Fibroblast of the conjunctiva (primary cell): Measurements from ENCODE around the gene GRIP1.
A peak's percentile ranks its signal among the peaks of the same experiment; 100 is the strongest.

Source experiments
- DNase-seq: peaks from one replicate; pipeline ENCODE4 v3.0.0-alpha.2; 2010; ENCODE audit warnings: low read depth

The GRIP1 gene

GRCh38 chr12:66647034-66647691 is 31.7 kb downstream of the GRIP1 start:
- DNase-seq: peak; percentile 68

DNA sequence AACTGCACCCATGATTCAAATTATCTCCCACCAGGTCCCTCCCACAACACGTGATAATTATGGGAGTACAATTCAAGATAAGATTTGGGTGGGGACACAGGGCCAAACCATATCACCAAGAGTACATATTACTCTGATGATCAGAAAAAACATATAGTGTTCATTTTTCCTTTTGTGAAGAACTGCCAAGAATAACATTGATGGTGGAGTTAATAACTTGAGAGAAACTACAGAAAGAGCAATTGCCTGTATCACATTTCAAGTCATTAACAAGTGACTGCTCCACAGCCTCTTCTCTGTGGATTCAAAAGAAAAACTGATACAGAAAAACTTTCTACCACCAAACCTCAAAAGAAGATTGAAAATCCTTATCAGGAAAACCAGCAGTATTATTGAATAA is 34.7 kb downstream of the GRIP1 start:
- DNase-seq: no peak

- DNase-seq: no peak
Observed at GRCh38 chr12:66640691-66641460, 38.0 kb downstream of the GRIP1 start.

GRCh38 chr12:66638666-66639065 is 40.2 kb downstream of the GRIP1 start:
- DNase-seq: no peak

DNA sequence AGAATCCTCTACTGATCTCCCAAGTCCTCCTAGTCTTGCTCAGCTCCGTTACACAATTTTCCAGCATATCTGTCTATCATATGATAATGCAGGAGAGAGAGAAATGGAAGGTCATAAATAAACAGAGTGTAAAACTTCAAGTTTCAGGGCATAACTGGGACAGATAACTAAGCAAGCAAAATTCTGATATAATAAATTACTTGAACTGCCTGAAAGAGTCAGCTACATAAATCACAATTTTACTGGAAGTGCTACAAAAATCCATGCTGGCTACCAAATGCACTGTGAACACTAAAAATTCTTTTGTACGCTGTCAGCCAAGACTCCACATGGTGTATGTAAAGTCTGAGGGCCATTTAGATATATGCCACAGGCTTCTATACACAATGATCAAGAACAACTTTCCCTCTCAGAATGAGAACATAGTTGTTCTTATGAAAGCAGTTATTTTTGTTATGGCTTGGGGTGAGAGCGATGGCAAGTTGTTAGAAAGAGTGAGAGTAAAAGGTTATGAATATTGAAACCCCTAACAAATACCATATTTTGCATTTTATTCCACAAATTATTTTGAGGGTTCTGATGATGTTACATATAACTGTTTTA is 41.1 kb downstream of the GRIP1 start:
- no peak for DNase-seq

GRCh38 chr12:66636771-66637170 is 42.1 kb downstream of the GRIP1 start:
- no peak for DNase-seq

DNA sequence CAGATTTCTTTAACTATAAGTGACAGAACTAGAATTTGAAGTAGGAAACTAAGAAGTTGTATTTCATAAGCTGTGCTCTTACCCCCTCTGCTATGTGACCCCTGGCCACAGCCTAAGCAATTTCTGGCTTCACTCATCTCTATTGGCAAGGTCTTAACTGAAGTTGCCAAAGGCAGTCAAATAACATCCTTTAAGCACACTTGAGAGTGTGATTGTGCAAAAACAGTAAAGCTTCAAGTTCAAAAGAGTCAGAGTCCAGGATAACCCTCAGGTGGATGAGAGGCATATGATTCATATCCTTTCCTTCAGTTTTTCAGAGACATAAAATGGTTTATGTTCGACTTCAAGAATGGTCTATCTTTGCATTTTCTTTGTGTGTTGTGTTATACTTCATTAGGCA is 45.2 kb downstream of the GRIP1 start:
- peak; percentile 36 for DNase-seq

DNA sequence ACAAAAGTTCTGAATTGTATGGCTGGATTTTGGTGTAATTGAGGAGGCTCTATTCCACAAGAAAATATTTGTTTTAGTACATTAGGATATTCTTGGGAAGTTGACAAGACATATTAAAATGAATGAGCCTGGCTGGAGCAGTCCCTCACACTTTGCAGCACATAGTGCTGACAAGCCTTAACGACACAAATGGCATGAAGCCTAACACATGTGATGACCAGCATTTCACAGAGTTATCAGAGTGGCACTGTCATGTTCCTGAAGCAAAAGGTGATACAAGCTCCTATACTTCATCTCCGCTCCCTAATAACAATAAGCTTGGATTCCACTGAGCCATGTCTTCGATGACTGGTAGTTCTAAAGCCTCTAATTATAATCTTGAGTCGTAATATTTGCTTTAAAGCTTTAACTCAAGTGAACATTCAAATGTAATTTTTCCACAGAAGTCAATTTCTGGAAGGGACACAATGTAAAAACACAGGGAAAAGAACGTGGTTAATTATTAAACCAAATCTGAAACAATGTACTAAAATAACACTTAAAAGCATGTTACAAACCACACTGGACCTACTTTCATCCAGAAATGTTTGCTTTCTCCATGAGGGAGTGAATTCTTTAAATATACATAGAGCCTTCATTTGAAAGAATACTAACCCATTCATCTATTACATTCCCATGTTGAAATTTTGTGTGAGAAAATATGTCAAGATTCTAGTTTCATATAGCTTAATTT is 49.6 kb downstream of the GRIP1 start:
- DNase-seq: no peak

GRCh38 chr12:66627988-66628317 is 50.9 kb downstream of the GRIP1 start:
- no peak for DNase-seq

- DNase-seq: no peak
Observed at GRCh38 chr12:66627270-66627987, 51.4 kb downstream of the GRIP1 start.

DNA sequence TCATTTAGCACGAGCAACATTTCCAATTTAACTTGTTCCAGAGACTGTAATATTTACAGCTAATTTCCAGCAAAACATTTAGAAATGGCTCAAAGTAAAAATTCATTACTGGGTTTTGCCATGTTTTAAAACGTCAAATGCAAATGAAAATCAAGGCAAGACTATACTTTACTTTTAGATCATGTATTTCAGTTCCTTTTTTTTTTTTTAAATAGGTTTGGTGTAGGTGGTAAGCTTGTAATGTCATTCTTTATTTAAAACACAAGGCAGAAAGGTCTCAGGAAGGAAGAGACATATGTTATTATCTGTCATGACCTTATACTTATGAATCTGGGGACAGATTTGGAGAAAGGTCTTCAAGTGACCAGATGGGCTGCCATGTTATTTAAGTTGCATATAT is 54.1 kb downstream of the GRIP1 start:
- no peak for DNase-seq

DNA sequence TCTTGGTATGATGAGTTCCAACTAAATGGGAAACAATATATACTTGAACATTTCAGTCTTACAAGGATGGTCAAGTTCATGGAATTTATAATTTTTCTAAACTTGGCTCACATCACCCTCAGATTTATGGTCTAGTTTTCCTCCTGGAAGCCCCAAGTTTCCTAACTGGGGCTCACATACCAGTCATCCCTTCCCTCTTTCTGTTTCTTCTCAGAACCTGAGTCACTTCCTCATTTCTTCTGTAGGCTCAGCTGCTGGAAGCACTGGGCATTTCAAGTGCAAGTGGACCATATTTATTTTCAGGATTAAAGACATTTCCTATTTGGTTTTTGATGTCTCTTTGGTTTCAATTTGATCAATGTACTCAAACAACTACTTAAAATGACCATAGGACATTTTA is 55.4 kb downstream of the GRIP1 start:
- no peak for DNase-seq

DNA sequence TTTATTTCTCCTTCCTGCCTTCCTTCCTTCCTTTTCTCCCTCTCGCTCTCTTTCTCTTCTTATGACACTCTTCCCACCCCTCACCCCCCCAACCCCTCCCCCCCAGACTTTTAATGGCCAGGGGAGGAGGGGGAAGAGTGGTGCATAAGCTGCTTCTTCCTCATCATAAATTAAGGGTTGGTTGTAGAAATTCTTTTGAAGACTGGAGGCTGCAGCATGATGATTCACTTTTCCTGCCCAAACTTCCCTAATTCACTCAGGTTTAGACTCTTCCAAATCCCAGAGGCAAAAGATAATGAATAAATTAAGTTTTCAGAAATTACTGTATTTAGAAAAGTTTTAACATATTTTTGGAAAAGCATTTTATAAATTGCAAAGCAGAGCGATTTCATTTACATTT is 58.2 kb downstream of the GRIP1 start:
- DNase-seq: no peak

DNA sequence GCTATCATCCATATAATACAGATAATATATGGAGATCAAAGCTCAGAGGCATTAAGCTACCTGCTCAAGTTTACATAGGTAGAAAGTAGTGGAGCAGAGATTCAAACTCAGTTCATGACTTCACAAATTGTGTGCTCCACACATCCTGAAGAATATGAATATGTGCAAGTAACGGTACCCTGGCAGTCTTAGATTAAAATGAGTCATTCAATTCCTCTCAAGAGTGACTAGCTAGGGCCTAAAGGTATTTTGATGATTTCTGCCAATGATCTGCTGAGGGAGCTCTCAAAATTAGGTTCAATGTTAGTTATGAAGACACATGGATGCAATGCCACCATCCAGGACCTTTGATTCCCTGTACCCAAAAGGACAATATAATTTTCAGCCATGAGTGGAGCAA is 58.9 kb downstream of the GRIP1 start:
- DNase-seq: no peak

DNA sequence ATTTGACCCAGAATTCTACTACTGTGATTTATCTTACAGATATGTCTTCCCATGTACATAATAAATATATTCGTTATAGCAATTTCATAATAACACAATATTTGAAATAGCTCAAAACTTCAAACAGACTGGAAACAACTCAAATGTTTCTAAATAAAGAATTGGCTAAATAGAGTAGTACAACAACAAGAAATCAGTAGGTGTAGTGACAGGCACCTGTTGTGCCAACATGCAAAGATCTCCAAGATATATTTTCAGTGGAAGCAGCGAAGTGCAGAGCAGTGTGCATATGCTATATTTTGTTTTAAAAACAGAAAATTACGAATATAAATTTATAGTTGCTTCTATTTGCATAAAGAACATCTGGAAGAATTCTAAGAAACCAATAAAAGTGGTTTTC is 60.9 kb downstream of the GRIP1 start:
- no peak for DNase-seq

- no peak for DNase-seq
Observed at GRCh38 chr12:66612090-66612775, 66.6 kb downstream of the GRIP1 start.

- no peak for DNase-seq
Observed at GRCh38 chr12:66607147-66607546, 71.7 kb downstream of the GRIP1 start.

DNA sequence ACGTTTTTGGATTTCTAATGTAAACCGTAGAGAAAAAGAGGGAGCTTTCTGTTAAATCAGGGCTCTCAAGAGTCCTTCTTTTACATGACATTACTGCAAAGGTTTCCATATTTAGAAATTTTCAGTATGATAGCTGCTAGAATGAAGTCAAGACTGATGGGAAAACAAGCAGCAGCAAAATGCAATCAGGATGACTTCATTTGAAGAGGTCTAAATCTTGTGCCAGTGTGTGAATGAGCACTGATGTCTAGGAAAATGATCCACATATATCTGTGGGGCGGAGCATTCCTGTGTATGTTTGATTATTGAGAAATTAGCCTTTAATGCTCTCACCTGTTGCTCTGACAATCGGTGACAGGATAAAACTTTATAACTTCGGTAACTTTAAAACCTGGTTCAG is 73.6 kb downstream of the GRIP1 start:
- no peak for DNase-seq

DNA sequence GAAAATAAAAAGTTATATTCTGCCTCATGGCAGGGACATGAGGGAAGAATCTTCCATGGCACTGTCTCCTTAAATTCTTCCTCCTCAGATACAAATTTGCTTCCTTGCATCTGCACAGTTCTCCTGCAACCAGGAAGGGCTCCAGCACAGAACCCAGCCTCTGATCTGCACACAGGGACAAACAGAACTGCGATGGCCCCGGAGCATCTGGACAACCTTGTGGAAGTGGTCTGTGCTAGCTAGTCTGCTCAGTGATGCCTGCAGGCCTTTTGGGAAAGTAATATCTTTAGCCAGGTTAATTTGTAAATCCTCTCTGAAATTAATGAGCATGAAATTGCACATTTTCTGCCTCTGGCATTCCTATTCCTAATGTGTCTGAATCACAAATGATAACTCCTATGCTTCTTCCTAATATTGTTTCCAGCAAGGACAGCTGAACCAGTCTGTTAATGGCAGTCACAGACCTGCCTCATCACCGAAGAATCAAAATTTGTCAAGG is 74.8 kb downstream of the GRIP1 start:
- no peak for DNase-seq

- no peak for DNase-seq
Observed at GRCh38 chr12:66603461-66603860, 75.4 kb downstream of the GRIP1 start.

- DNase-seq: no peak
Observed at GRCh38 chr12:66602483-66603143, 76.3 kb downstream of the GRIP1 start.
